ENCODE measurements around the gene PIMREG.

Gene PIMREG

DNA sequence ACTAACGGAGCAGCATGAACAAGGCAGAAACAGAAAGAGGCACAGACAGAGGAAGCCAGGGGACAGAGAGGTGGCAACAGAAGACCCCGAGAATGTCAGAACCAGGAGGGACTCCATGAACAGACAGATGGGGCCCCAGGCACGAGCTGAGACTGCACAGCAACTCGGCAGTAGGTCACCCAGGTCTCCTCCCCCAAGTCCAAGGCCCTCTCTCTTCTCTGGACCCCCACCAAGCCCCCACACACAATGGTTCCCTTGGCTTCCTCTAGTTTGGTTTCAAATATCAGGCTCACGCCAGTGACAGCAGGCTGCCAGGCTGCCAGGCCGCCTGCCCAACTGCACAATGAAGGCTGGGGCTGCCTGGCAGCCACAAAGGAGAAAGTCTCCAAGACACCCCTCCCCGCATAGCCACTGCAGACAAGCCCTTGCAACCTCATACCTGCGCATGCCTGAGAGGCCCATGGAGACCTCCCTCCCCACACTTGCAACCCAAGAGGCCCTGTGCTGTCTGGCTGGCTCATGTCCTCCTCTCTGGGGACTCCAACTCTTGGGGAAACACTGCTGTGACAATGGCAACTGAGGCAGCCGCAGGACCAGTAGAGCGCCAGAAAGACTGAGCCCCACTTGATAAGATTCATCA is 54.8 kb downstream of the PIMREG start:
- no peak for DNase-seq (ENCODE audit: low read depth)
